B cell (primary cell): ENCODE data around the gene PDIA2.

Experiments
- CTCF ChIP-seq: fragments of 200-600 bp; IDR thresholded peaks from one replicate; pipeline ENCODE4 v1.8.0; 2022; ENCODE audit warnings: antibody characterized with exemption, mild to moderate bottlenecking
- EZH2 ChIP-seq: IDR thresholded peaks from 2 replicates; pipeline ENCODE4 v1.6.1; 2012; ENCODE audit warnings: borderline replicate concordance, low read depth, mild to moderate bottlenecking, moderate library complexity, low read length; ENCODE audit not compliant: insufficient read depth, poor library complexity, severe bottlenecking

GRCh38 chr16:245105-245504 lies 37.9 kb upstream of the PDIA2 start:
- TF ChIP-seq CTCF (no peak), EZH2 (no peak)
